Stimulated activated CD8-positive, alpha-beta memory T cell treated with anti-CD3 and anti-CD28 coated beads, Interleukin-7, amount 100 ng/mL, for 48 hours (primary cell): ENCODE results near the gene ATP10B.
"Not testable (repeated sequence)": the region's sequence is repeated elsewhere in the genome, so short reads cannot be mapped to it uniquely, and the experiment has no call there.

Source experiments
- DNase-seq, 2 donors: peaks; one replicate each; pipeline ENCODE4 v3.0.0-alpha.2; 2020; ENCODE audit warnings: low read depth in 1 of 2; ENCODE audit errors: extremely low read depth in 1 of 2

The ATP10B gene

GRCh38 chr5:160824301-160825001, 27.6 kb downstream of the ATP10B start:
- DNase-seq = no peak

- not testable (repeated sequence) for DNase-seq
These were observed 39.0 kb downstream of the ATP10B start for GRCh38 chr5:160812996-160813395.

- no peak for DNase-seq
These were observed 46.6 kb downstream of the ATP10B start for GRCh38 chr5:160805376-160805775.

- no peak for DNase-seq
These were observed 49.4 kb downstream of the ATP10B start for GRCh38 chr5:160802592-160802991.

- DNase-seq = no peak
These were observed 51.4 kb downstream of the ATP10B start for GRCh38 chr5:160800375-160801275.

GRCh38 chr5:160799184-160799583, 52.8 kb downstream of the ATP10B start:
- no peak for DNase-seq

GRCh38 chr5:160797020-160797419, 55.0 kb downstream of the ATP10B start:
- no peak for DNase-seq

- no peak for DNase-seq
These were observed 58.5 kb downstream of the ATP10B start for GRCh38 chr5:160793530-160793899.

- DNase-seq = no peak
These were observed 59.1 kb downstream of the ATP10B start for GRCh38 chr5:160792732-160793529.

GRCh38 chr5:160792281-160792680, 59.7 kb downstream of the ATP10B start:
- no peak for DNase-seq

GRCh38 chr5:160789219-160789859, 62.7 kb downstream of the ATP10B start:
- no peak for DNase-seq

- DNase-seq = no peak
These were observed 63.8 kb downstream of the ATP10B start for GRCh38 chr5:160788102-160788660.

GRCh38 chr5:160787240-160787639, 64.8 kb downstream of the ATP10B start:
- no peak for DNase-seq

GRCh38 chr5:160774666-160775315, 77.2 kb downstream of the ATP10B start:
- no peak for DNase-seq

- no peak for DNase-seq
These were observed 78.2 kb downstream of the ATP10B start for GRCh38 chr5:160773646-160774410.

- no peak for DNase-seq
These were observed 79.2 kb downstream of the ATP10B start for GRCh38 chr5:160772854-160773253.

- no peak for DNase-seq
These were observed 81.3 kb downstream of the ATP10B start for GRCh38 chr5:160770718-160771117.

GRCh38 chr5:160769301-160769700, 82.7 kb downstream of the ATP10B start:
- DNase-seq = no peak

GRCh38 chr5:160767062-160767461, 84.9 kb downstream of the ATP10B start:
- no peak for DNase-seq
